Measurements from ENCODE around the gene DIABLO.
"Not testable (repeated sequence)": the region's sequence is repeated elsewhere in the genome, so short reads cannot be mapped to it uniquely, and the experiment has no call there.

Gene DIABLO

DNA sequence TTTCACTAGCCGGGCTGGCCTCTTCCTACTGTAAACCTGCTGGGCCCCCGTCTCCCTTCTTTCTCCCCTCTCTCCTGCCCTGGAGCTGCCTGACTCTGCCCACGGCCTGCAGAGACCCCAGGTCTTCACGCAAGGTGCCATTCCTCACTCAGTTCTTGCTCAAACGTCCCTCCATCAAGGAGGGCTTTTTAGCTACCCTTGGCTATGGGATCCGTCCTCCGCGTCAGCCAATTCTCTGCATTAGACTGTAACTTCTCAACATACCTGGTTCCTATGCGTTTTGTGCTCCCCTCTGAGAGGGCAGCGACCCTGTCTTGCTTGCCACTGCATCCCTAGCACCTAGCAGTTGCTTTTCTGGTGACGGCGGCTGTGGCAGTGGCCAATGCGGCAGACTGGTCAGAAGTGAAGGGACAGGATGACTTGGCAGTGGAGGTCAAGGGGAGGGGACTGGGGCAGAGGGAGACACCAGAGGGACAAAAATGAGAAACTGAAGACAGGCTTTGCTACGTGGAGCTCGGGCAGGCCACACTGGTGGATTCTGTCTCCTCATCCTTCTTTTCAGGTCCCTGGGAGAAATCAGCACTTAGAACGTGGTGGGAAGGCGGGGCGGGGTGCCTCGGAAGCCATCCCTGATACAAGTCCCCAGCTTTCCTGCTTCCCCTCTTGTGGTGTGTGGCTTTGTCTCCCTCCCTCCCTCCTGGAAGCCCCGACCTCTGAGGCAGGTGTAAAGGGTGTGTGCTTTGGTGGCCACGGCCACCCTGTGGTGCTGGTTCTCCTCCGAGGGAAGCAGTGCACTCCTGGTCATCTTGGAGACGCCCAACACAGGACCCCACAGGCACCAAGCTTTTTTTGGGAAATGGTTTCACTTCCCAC, 20.6 kb downstream of the DIABLO start:
- DNase-seq (ENCODE audit: low spot score), result no peak
- TF ChIP-seq, protein P1, sequence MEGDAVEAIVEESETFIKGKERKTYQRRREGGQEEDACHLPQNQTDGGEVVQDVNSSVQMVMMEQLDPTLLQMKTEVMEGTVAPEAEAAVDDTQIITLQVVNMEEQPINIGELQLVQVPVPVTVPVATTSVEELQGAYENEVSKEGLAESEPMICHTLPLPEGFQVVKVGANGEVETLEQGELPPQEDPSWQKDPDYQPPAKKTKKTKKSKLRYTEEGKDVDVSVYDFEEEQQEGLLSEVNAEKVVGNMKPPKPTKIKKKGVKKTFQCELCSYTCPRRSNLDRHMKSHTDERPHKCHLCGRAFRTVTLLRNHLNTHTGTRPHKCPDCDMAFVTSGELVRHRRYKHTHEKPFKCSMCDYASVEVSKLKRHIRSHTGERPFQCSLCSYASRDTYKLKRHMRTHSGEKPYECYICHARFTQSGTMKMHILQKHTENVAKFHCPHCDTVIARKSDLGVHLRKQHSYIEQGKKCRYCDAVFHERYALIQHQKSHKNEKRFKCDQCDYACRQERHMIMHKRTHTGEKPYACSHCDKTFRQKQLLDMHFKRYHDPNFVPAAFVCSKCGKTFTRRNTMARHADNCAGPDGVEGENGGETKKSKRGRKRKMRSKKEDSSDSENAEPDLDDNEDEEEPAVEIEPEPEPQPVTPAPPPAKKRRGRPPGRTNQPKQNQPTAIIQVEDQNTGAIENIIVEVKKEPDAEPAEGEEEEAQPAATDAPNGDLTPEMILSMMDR (IDR thresholded peaks at IDR 0.05; ENCODE audit: extremely low read depth, insufficient read depth, missing control alignments), result no peak
- in situ Hi-C loops (cut with MboI; ENCODE audit: low pct_unique_long_range_greater_than_20kb, low sequenced_read_pairs, unreplicated experiment), result no loop called here

DNA sequence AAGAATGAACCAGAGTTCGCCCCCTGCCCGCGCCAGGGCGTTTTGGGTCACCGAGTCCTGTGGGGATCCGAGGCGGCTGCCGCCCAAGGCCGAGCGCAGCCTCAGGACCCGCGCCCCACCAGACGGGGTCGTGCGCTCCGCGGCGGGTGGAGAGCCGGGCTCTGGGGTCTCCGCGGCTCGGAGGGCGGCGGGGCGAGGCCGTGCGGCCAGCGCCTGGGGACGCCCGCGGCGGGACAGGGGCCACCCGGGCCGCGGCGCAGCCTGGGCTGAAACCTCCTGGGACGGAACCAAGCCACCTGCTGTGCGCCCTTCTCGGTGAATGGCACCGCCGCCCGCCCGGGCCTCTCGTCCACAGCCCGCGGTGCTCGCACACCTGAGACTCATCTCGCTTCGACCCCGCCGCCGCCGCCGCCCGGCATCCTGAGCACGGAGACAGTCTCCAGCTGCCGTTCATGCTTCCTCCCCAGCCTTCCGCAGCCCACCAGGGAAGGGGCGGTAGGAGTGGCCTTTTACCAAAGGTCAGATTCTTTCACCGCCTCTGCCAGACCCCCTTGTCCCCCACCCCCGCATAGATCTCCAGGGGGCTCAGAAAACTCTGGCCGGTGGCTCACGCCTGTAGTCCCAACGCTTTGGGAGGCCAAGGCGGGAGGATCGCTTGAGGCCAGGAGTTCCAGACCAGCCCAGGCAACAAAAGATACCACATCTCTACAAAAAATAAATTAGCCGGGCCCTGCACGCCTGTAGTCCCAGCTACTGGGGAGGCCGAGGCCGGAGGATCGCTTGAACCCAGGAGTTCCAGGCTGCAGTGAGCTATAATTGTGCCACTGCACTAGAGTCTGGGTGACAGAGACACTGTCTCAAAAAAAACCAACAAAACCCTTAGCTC, 21.4 kb downstream of the DIABLO start:
- in situ Hi-C loops (cut with MboI; ENCODE audit: low pct_unique_long_range_greater_than_20kb, low sequenced_read_pairs, unreplicated experiment), result no loop called here
- TF ChIP-seq, protein P1 (IDR thresholded peaks at IDR 0.05; ENCODE audit: extremely low read depth, insufficient read depth, missing control alignments), result no peak
- DNase-seq (ENCODE audit: low spot score), result no peak

DNA sequence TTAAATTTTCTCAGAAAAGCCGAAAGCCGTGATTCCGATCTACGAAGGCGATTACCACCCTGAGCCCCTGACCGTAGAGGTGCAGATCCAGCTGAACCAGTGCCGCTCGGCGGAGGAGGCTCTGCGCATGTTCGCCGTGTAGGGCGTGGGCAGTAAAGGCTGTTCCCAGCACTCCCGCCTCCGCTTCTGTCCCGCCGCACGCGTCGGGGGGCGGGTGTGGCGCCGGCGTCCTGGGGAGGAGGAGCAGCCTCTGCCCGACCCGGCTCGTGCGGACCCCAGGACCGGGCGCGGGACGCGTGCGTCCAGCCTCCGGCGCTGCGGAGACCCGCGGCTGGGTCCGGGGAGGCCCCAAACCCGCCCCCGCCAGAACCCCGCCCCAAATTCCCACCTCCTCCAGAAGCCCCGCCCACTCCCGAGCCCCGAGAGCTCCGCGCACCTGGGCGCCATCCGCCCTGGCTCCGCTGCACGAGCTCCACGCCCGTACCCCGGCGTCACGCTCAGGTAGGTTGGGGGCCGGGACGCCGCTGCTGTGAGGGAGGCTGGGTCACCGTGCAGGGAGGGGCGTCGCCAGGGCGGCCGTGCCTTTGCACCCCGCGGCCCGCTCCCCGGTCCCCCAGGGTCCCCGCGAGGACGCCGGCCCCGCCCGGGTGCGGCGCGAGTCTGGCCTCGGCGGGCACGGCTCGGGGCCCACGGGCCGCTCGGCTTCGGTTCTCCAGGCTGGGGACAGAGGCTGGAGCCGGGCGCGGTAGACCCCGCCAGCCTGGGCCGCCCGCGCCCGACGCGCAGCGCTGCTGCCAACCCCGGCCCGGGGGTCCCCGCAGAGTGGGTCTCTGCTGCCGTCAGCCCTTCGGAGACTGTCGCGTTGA, 22.3 kb downstream of the DIABLO start, which contains the start of gene B3GNT4:
TSS of gene B3GNT4 (plus strand) at position 409 of the 866 bp plus-strand sequence. CDS start 910 bp downstream, outside the sequence.
- in situ Hi-C loops (cut with MboI; ENCODE audit: low pct_unique_long_range_greater_than_20kb, low sequenced_read_pairs, unreplicated experiment), result no loop called here
- DNase-seq (ENCODE audit: low spot score), result peak; percentile 74
- TF ChIP-seq, protein P1 (IDR thresholded peaks at IDR 0.05; ENCODE audit: extremely low read depth, insufficient read depth, missing control alignments), result no peak

DNA sequence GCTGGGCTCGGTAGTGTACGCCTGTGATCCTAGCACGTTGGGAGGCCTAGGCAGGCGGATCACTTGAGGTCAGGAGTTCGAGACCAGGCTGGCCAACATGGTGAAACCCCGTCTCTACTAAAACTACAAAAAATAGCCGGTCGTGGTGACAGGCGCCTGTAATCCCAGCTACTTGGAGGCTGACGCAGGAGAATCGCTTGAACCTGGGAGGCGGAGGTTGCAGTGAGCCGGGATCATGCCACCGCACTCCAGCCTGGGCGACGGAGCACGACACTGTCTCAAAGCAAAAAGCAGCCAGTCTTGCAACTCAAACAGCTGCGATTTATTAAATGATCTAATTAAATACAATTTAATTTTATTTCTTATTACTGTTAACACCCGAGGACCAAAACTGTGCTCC, 23.0 kb downstream of the DIABLO start:
- DNase-seq (ENCODE audit: low spot score); in situ Hi-C loops (cut with MboI; ENCODE audit: low pct_unique_long_range_greater_than_20kb, low sequenced_read_pairs, unreplicated experiment): not testable (repeated sequence)

DNA sequence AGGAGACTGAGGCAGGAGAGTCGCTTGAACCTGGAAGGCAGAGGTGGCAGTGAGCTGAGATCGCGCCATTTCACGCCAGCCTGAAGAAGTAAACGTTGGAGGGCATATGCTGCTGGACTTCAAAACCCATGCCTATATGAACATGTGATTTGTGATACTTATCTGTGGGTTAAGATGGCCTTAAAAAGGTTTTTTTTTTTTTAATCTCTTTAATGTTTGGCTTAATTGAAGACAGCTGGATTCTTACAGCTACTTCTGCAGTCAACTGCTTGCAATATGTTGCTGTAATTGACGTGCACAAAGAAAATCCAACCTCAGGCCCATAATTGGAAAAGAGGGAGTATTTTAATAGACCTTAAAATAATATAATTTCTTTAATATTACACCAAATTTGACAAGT, 23.8 kb downstream of the DIABLO start:
- TF ChIP-seq, protein P1 (IDR thresholded peaks at IDR 0.05; ENCODE audit: extremely low read depth, insufficient read depth, missing control alignments), result no peak
- in situ Hi-C loops (cut with MboI; ENCODE audit: low pct_unique_long_range_greater_than_20kb, low sequenced_read_pairs, unreplicated experiment), result no loop called here
- DNase-seq (ENCODE audit: low spot score), result no peak

DNA sequence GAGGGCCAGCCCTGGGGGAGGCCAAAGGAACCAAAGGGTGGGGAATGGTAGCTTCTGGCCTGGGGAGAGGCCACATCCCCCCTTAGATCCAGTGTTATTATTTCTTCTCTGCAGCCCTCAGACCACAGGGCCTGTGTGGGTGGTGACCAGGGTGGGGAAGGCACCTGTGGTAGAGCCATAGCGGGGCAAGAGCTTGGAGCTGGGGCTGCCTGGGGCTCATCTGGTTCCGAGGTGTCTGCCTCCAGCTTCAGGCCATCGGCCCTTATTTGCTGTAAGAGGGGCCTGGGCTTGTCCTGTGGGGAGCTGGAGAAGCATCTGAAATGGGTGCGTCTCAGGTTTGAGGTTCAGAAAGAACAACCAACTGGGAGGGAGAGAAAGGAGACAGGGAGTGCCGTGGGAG, 24.5 kb downstream of the DIABLO start:
- in situ Hi-C loops (cut with MboI; ENCODE audit: low pct_unique_long_range_greater_than_20kb, low sequenced_read_pairs, unreplicated experiment), result no loop called here
- TF ChIP-seq, protein P1 (IDR thresholded peaks at IDR 0.05; ENCODE audit: extremely low read depth, insufficient read depth, missing control alignments), result no peak
- no peak for DNase-seq (ENCODE audit: low spot score)
